H1 (cell line): ENCODE results near the gene SFXN4. TPM values are rescaled to one million over a fixed set of nuclear protein-coding genes. Genes with fewer than 3 reads are reported as not detected.

Experiments
- CTCF ChIA-PET: fragments of 300-600 bp; sonication (Branson Sonifier 250); formaldehyde crosslinking; loops from one replicate; lab custom pipeline; 2021; ENCODE audit not compliant: partially characterized antibody; lab: Charles Lee
- POLR2A ChIA-PET: fragments of 300-600 bp; sonication (Branson Sonifier 250); formaldehyde crosslinking; loops from one replicate; lab custom pipeline; 2021; ENCODE audit warnings: inconsistent platforms; ENCODE audit not compliant: partially characterized antibody; lab: Charles Lee
- DNase-seq, 2 experiments: peaks; one replicate each; pipeline versions ENCODE4 v3.0.0 to v3.0.0-alpha.2; 2010 to 2022; ENCODE audit warnings: low spot score in 2 of 2, low read depth in 1 of 2, mixed read lengths in 1 of 2
- FAIRE-seq: peaks from 2 replicates; lab custom pipeline; 2011; peaks lifted over from hg19 to GRCh38; lab: Jason Lieb, UNC
- H2AFZ ChIP-seq: 2 replicates; pipeline ENCODE4 v1.8.1; 2012; ENCODE audit warnings: low read length, inconsistent platforms
- H2AK5ac ChIP-seq: 2 replicates; pipeline ENCODE4 v1.6.1; 2013; ENCODE audit warnings: low read depth, low read length
- H2BK120ac ChIP-seq: replicated peaks from 2 replicates; pipeline ENCODE3; 2013; ENCODE audit warnings: low read depth, low read length, inconsistent platforms
- H2BK12ac ChIP-seq: 2 replicates; pipeline ENCODE4 v1.6.1; 2013; ENCODE audit warnings: low read depth, low read length
- H2BK15ac ChIP-seq: 2 replicates; pipeline ENCODE4 v1.6.1; 2013; ENCODE audit warnings: low read length
- H2BK20ac ChIP-seq: 2 replicates; pipeline ENCODE4 v1.6.1; 2013; ENCODE audit warnings: low read length
- H2BK5ac ChIP-seq: 2 replicates; pipeline ENCODE4 v1.6.1; 2013; ENCODE audit warnings: low read depth, low read length
- H3K14ac ChIP-seq: 2 replicates; pipeline ENCODE4 v1.6.1; 2013; ENCODE audit warnings: inconsistent platforms; ENCODE audit not compliant: insufficient read length
- H3K18ac ChIP-seq: 2 replicates; pipeline ENCODE4 v1.6.1; 2013; ENCODE audit warnings: low read length; ENCODE audit errors: extremely low read depth
- H3K23ac ChIP-seq: 2 replicates; pipeline ENCODE4 v1.6.1; 2013; ENCODE audit warnings: inconsistent platforms; ENCODE audit not compliant: insufficient read length
- H3K23me2 ChIP-seq: 2 replicates; pipeline ENCODE4 v1.6.1; 2013; ENCODE audit warnings: low read depth, low read length
- H3K27ac ChIP-seq: 2 replicates; pipeline ENCODE4 v1.6.1; 2011; ENCODE audit warnings: low read depth, low read length, inconsistent platforms
- H3K27me3 ChIP-seq, 4 experiments: replicated peaks in 1 of 4; 1 replicate in 1 of 4; 2 replicates in 3 of 4; pipeline versions ENCODE4 v1.6.1 to v1.8.1; 2011 to 2013; ENCODE audit warnings: low read length in 3 of 4, mild to moderate bottlenecking in 3 of 4, inconsistent platforms in 2 of 4, mixed read lengths in 2 of 4, moderate library complexity in 1 of 4; ENCODE audit not compliant: control insufficient read depth in 3 of 4, insufficient read depth in 3 of 4; ENCODE audit errors: extremely low read depth in 1 of 4
- H3K36me3 ChIP-seq, 4 experiments: 2 replicates each; pipeline versions ENCODE4 v1.6.1 to v1.8.1; 2011 to 2013; ENCODE audit warnings: mild to moderate bottlenecking in 4 of 4, low read length in 3 of 4, moderate library complexity in 2 of 4, control low read depth in 1 of 4, inconsistent platforms in 1 of 4; ENCODE audit not compliant: insufficient read depth in 4 of 4, control insufficient read depth in 2 of 4
- H3K4ac ChIP-seq: replicated peaks from 2 replicates; pipeline ENCODE3; 2013; ENCODE audit warnings: low read length, low read depth, mixed read lengths, inconsistent platforms; ENCODE audit not compliant: insufficient read length
- H3K4me1 ChIP-seq, 4 experiments: replicated peaks in 1 of 4; 1 replicate in 1 of 4; 2 replicates in 3 of 4; pipeline versions ENCODE4 v1.6.1 to v1.8.1; 2011 to 2013; ENCODE audit warnings: low read length in 3 of 4, inconsistent platforms in 2 of 4, mixed read lengths in 1 of 4; ENCODE audit not compliant: insufficient read depth in 4 of 4, control insufficient read depth in 3 of 4
- H3K4me2 ChIP-seq, 2 experiments: 2 replicates each; pipeline versions ENCODE4 v1.6.1 to v1.8.1; 2011 to 2013; ENCODE audit warnings: low read depth in 2 of 2, low read length in 2 of 2, control low read depth in 1 of 2, inconsistent platforms in 1 of 2, mild to moderate bottlenecking in 1 of 2; ENCODE audit not compliant: insufficient read depth in 1 of 2
- H3K4me3 ChIP-seq, 4 experiments: fragments of 200-600, 300-600 bp in 1 of 4; sonication (generic), shearing (Covaris generic), sonication (Bioruptor Twin) in 1 of 4; 2 replicates each; pipeline versions ENCODE4 v1.5.1 to v1.8.1; 2011 to 2016; ENCODE audit warnings: low read length in 4 of 4, low read depth in 3 of 4, control low read depth in 2 of 4, inconsistent platforms in 2 of 4, mild to moderate bottlenecking in 2 of 4, mixed read lengths in 1 of 4, moderate library complexity in 1 of 4; ENCODE audit not compliant: insufficient read depth in 2 of 4; ENCODE audit errors: extremely low read depth in 1 of 4
- H3K56ac ChIP-seq: replicated peaks from 2 replicates; pipeline ENCODE3; 2013; ENCODE audit warnings: low read depth, mild to moderate bottlenecking, mixed read lengths, low read length, inconsistent platforms; ENCODE audit not compliant: insufficient read length
- H3K79me1 ChIP-seq: 2 replicates; pipeline ENCODE4 v1.6.1; 2013; ENCODE audit warnings: low read depth, low read length, control low read depth
- H3K79me2 ChIP-seq, 2 experiments: 2 replicates each; pipeline versions ENCODE4 v1.6.1 to v1.8.1; 2012 to 2013; ENCODE audit warnings: low read length in 2 of 2, mild to moderate bottlenecking in 2 of 2, inconsistent platforms in 1 of 2; ENCODE audit not compliant: insufficient read depth in 2 of 2, control insufficient read depth in 1 of 2
- H3K9ac ChIP-seq, 4 experiments: replicated peaks in 1 of 4; 1 replicate in 1 of 4; 2 replicates in 3 of 4; pipeline versions ENCODE4 v1.6.1 to v1.8.1; 2011 to 2013; ENCODE audit warnings: low read depth in 3 of 4, low read length in 3 of 4, control low read depth in 2 of 4, mild to moderate bottlenecking in 2 of 4, moderate library complexity in 2 of 4, inconsistent platforms in 1 of 4; ENCODE audit errors: extremely low read depth in 1 of 4
- H3K9me3 ChIP-seq, 2 experiments: 2 replicates each; pipeline versions ENCODE4 v1.6.1 to v1.8.1; 2012 to 2013; ENCODE audit warnings: mild to moderate bottlenecking in 2 of 2, moderate library complexity in 2 of 2, control low read depth in 1 of 2, inconsistent platforms in 1 of 2, low read depth in 1 of 2, low read length in 1 of 2, mixed read lengths in 1 of 2; ENCODE audit not compliant: insufficient read depth in 2 of 2
- H4K20me1 ChIP-seq, 2 experiments: replicated peaks in 1 of 2; 2 replicates each; pipeline versions ENCODE3 to v1.8.1; 2011 to 2013; ENCODE audit warnings: inconsistent platforms in 2 of 2, low read length in 2 of 2, mild to moderate bottlenecking in 1 of 2; ENCODE audit not compliant: insufficient read depth in 2 of 2, control insufficient read depth in 1 of 2
- H4K5ac ChIP-seq: 2 replicates; pipeline ENCODE4 v1.6.1; 2013; ENCODE audit warnings: low read length, low read depth, mixed read lengths, inconsistent platforms; ENCODE audit not compliant: insufficient read length
- H4K8ac ChIP-seq: 2 replicates; pipeline ENCODE4 v1.8.0; 2013; ENCODE audit warnings: mild to moderate bottlenecking, moderate library complexity, low read length, inconsistent platforms; ENCODE audit not compliant: insufficient read depth; ENCODE audit errors: extremely low read depth
- H4K91ac ChIP-seq: replicated peaks from 2 replicates; pipeline ENCODE3; 2013; ENCODE audit warnings: low read length, mixed read lengths, inconsistent platforms; ENCODE audit not compliant: insufficient read length
- TEAD4 ChIP-seq: IDR thresholded peaks from 2 replicates; pipeline ENCODE4 v1.6.1; 2012; ENCODE audit warnings: low read depth, low read length, inconsistent platforms, mixed read lengths
- WGBS, 2 experiments: shearing (Covaris generic) in 1 of 2; methylation state at CpG; one replicate each; pipeline versions ENCODE4 v1.1.6 to v1.1.7; 2013 to 2015; ENCODE audit warnings: low lambda C conversion rate in 2 of 2, mixed read lengths in 2 of 2, inconsistent platforms in 1 of 2, low coverage in 1 of 2, missing lambda C conversion rate in 1 of 2; ENCODE audit not compliant: insufficient replicate concordance in 2 of 2, insufficient coverage in 1 of 2, insufficient read length in 1 of 2; ENCODE audit errors: extremely low coverage in 1 of 2, missing lambda C conversion rate in 1 of 2; 5-methylcytosine and 5-hydroxymethylcytosine counted together
- polyA plus RNA-seq, 7 experiments: library from polyadenylated mRNA; depleted of rRNA in 3 of 7; stranded (reverse) in 5 of 7; unstranded in 2 of 7; fragments of >200 nt in 5 of 7; fragments of 200-250 nt in 2 of 7; gene quantifications; 1 replicate in 5 of 7; 2 replicates in 1 of 7; 4 replicates in 1 of 7; pipeline versions ENCODE4 v1.2.1 to v1.2.3, GENCODE V29; 2011 to 2013; ENCODE audit warnings: missing spikeins in 2 of 7, mixed read lengths in 2 of 7
- total RNA-seq: library from RNA; stranded (reverse); fragmentation: NEBNext Ultra II Directional; extraction: Animal tissue kit (Norgen Biotek cat#: 25700); gene quantifications from 2 replicates; pipeline ENCODE4 v1.2.1, GENCODE V29; 2021

The SFXN4 gene
- total and polyA plus RNA-seq, 2 of the 8 experiments (the other 6 are each of a cell fraction or from before 2014, with no cell fraction given) = 15.4 to 21.6 TPM

DNA sequence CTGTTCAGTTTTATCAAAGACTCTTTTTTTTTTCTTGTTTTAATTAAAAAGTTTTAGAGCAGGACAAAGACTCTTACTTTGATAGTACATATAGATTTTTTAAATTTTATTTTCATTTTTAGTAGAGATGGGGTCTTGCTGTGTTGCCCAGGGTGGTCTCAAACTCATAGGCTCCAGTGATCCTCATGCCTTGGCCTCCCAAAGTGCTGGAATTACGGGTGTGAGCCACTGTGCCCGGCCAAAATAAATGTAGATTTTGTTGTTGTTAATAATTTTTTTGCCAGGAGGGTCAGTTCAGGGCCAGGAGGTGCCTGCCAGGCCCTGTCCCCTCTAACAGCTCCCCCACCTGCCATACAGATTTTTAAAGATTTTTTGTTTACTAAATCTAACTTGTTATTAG is 44.6 kb downstream of the SFXN4 start:
- H4K20me1 ChIP-seq = no peaks in the 10 kb centered on the region
- H3K18ac ChIP-seq = no peak overlapping the region
- peaks cover 11 to 68% (median 41%) of the 10 kb centered on the region in 4 experiments for H3K36me3 ChIP-seq
- H2BK12ac ChIP-seq = no peak overlapping the region
- no peak overlapping the region for H3K4me2 ChIP-seq
- POLR2A ChIA-PET = interaction anchor here (0.6 kb wide), 1 partner anchor 486 kb away, joined by 3 read pairs; no protein-coding TSS in a partner anchor
- H3K79me1 ChIP-seq = no peaks in the 10 kb centered on the region
- no peak overlapping the region for H3K9ac ChIP-seq
- H3K23ac ChIP-seq = no peak overlapping the region
- no peaks in the 10 kb centered on the region for H3K23me2 ChIP-seq
- H3K4me3 ChIP-seq = no peak overlapping the region
- H3K27ac ChIP-seq = no peak overlapping the region
- H3K14ac ChIP-seq = no peak overlapping the region
- no peak for FAIRE-seq
- no peaks in the 10 kb centered on the region for H3K4me1 ChIP-seq
- TF ChIP-seq TEAD4 = no peak
- no peak overlapping the region for H2AK5ac ChIP-seq
- H2BK20ac ChIP-seq = no peak overlapping the region
- H2AFZ ChIP-seq = no peak overlapping the region
- H3K56ac ChIP-seq = no peak overlapping the region
- H2BK15ac ChIP-seq = no peak overlapping the region
- no peak overlapping the region for H4K5ac ChIP-seq
- no peak overlapping the region for H2BK5ac ChIP-seq
- H2BK120ac ChIP-seq = no peak overlapping the region
- H4K8ac ChIP-seq = no peak overlapping the region
- H4K91ac ChIP-seq = no peak overlapping the region
- CTCF ChIA-PET = interaction anchor here (0.6 to 0.7 kb wide), 2 partner anchors 74 to 405 kb away, joined by 5 to 6 read pairs; no protein-coding TSS in a partner anchor
- no peaks in the 10 kb centered on the region for H3K9me3 ChIP-seq
- no peak overlapping the region for H3K4ac ChIP-seq
- no peak for DNase-seq
- no peaks in the 10 kb centered on the region for H3K27me3 ChIP-seq
- no peaks in the 10 kb centered on the region for H3K79me2 ChIP-seq
- 93% methylated on average over 2 of the region's 2 CpGs; no CpG with 5 or more reads in 1 of the 2 experiments for WGBS, 2 experiments
